Stimulated activated CD4-positive, alpha-beta T cell treated with anti-CD3 and anti-CD28 coated beads, TNF-alpha, amount 100 ng/mL, for 1 hour (primary cell): ENCODE results near the gene HENMT1.
A peak's percentile ranks its signal among the peaks of the same experiment; 100 is the strongest.
"Not testable (repeated sequence)": the region's sequence is repeated elsewhere in the genome, so short reads cannot be mapped to it uniquely, and the experiment has no call there.

Experiments used
- DNase-seq, 3 donors: peaks; one replicate each; pipeline ENCODE4 v3.0.0-alpha.2; 2020; ENCODE audit warnings: low read depth in 3 of 3, low spot score in 1 of 3

HENMT1 gene

DNA sequence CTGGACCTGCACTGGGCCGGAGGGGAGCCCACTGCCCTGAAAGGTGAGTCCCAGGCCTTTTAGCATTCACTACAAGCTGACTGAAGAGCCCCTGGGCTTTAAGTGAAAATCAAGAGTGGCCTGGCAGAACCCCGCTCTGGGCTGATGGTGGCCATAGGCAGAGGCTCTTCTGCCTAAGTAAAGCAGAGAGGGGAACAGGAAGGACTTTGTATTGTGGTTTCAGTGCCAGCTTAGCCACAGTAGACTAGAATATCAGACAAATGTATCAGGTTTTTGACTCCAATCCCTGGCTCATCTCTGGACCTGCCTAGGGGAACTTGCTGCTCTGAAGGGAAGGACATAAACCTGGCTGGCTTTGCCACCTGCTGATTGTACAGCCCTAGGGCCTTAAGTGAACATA, 10.2 kb upstream of the HENMT1 start:
- DNase-seq: no peak

DNA sequence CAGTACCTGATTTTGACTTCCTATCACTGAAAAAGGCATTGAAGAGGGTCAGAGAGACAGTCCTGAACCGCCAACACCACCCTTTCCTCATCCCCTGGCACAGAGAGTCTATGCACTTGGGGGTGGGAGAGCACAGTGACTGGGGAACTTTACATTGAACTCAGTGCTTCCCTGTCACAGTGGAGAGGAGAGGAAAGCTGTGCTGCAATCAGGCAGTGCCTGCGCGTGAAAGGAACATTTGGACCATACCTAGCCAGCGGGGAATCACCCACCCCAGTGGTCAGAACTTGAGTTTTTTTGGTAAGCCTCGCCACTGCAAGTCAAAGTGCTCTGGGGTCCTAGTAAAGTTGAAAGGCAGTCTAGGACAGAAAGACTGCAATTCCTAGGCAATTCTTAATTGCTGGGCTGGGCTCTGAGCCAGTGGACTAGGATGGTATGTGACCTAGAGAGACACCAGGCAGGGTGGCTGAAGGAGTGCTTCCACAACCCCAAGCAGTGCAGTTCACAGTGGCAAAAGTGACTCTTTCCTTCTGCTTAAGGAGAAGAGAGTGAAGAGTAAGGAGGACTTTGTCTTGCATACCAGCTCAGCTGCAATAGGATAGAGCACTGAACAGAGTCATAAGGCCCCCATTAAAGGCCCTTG, 9.4 kb upstream of the HENMT1 start:
- DNase-seq: no peak

DNA sequence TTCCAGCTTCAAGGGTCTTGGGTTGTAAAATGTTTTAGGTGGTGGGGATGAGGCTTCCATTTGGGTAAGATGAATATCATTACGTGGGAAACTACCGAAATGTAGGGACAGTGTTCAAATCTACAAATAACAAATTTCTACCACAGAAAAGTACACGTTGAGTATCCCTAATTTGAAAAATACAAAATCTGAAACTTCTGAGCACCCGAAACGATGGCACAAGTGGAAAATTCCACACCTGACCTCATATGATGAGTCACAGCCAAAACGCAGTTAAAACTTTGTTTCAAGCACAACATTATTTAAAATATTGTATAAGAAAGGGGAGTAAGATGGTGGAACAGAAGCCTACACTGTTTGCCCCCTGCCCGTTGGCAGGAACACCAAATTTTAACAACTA, 8.8 kb upstream of the HENMT1 start:
- DNase-seq: no peak

DNA sequence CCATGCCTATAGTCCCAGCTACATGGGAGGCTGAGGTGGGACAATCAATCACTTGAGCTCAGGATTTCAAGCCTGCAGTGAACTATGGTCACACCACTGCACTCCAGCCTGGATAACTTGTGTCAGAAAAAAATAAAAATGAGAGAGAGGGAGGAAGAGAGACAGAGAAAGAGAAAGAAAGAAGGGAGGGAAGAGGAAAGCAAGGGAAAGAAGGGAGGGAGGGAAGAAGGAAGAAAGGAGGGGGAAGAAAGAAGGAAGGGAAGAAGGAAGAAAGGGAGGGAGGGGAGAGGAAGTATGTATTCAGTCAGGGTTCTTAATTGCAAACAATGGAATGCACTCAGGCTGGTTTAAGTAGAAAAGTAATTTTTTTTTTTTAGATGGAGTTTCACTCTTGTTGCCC, 7.9 kb upstream of the HENMT1 start:
- DNase-seq: no peak

DNA sequence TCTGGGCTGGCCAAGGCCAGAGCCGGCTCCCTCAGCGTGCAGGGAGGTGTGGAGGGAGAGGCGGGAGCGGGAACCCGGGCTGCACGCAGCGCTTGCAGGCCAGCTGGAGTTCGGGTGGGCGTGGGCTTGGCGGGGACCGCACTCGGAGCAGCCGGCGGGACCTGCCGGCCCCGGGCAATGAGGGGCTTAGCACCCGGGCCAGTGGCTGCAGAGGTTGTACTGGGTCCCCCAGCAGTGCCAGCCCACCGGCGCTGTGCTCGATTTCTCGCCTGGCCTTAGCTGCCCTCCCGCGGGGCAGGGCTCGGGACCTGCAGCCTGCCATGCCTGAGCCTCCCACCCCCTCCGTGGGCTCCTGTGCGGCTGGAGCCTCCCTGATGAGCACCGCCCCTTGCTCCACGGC, 6.5 kb upstream of the HENMT1 start:
- not testable (repeated sequence) for DNase-seq

DNA sequence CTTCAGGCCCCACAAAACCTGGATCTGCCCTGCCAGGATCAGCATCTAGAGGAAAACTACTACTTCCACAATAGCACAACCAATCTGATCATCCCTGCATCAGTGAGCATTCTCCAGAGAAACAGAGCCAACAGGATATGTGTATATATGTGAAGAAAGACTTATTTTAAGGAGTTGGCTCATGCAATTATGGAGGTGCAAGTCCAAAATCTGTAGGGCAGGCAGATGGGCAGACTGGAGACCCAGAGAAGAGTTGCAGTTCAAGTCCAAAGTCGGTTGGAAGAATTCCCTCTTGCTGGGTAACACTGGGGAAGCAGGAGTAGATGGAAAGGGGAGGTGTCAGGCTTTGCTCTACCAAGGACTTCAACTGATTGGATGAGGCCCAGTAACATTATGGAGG, 4.9 kb upstream of the HENMT1 start:
- DNase-seq: no peak

DNA sequence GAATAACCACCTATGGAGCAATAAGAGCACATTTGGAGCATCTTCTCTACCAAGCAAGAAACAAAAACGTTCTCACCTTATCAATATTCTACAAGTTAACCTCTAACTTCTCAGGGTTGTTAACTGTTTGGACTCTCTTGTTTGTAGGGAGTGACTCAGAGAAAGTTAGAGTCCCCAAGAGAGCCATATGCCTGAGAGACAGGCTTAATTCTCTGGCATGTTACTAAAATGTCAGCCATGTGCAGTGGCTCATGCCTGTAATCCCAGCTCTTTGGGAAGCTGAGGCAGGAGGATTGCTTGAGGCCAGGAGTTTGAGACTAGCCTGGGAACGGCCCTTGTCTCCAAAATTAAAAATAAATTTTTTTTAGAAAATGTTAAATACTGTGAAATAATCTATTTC, 4.2 kb upstream of the HENMT1 start:
- DNase-seq: no peak

DNA sequence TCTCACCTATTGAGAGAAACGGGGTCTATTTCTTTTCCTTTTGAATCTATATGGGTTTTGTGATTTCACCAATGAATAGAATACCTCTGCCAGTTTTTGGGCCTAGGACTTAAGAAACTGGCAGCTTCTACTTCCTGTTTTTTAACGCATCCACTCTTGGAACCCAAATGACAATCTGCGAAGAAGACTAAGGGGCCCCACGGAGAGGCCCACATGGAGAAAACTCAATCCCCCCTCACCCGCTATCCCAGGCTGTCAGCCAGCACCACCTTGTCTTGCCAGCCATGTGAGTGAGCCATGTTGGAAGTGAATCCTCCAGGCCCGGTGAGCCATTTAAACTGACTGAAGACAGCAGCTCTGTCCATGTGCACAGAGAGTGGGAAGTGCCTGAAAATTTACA, 3.6 kb upstream of the HENMT1 start:
- no peak for DNase-seq

DNA sequence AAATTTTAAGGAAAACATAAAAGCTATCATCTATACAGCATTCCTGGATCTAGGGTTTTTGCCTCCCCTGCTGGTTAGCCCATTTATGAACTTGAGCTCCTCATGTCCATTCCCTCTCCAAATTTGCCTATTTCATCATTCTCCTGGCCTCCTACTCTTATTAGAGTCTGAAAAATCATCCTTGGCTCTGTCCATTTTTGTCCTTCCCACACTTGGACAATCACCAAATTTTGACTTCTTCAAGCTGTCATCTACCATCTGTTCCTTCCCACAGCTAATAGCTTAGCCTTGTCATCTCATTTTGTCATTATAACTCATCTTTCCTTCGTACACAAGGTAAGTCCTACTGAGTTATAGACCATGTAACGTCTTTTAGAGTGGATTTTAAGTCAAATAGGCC, 2.2 kb upstream of the HENMT1 start:
- DNase-seq: no peak

DNA sequence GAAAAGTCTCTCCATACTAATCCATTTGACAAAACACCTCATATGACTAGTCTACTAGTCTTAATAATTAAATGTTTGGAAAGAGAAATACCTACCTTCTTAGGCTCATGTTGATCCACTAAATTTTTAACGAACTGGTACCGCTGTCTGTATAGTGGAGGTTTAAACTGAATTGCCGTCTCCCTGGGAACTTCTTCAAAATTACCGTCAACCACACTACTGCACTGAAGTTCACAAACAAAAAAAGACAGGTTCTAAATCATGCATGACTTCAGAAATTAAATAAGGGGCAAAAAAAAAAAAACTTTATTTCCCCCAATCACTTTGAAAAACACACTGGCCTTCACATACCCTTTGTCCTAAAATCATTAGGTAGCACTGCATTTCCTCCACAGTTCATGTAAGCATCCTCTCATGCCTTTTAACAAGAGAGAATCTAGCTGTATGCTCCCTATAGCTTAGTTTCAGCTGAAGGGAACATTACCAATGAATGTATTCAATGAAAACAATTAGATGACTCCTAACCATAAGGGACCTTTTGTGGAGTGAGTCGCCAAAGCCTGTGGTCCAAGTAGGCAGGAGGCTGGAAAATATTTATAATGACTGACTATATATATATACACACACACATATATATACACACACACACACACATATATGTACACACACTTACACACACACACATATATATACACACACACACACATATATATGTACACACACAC, 3.4 kb downstream of the HENMT1 start:
- no peak for DNase-seq

DNA sequence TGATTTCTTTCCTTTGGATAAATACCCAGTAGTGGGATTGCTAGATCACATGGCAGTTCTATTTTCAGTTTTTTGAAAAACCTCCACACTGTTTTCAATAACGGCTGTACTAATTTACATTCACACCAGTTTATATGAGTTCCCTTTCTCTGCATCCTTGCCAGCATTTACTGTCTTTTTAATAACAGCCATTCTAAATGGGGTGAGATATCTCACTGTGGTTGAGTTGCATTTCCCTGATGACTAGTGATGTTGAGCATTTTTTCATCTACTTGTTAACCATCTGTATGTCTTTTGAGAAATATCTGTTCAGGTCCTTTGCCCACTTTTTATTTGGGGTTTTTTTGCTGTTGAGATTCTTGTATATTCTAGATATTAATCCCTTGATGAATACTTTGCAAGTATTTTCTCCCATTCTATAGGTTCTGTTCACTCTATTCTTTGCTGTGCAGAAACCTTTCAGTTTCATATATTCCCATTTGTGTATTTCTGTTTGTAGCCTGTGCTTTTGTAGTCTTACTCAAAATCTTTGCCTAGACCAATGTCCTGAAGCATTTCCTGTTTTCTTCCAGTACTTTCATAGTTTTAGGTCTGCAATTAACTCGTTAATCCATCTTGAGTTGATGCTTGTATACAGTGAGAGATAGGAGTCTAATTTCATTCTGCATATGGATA, 7.3 kb downstream of the HENMT1 start:
- DNase-seq: no peak

DNA sequence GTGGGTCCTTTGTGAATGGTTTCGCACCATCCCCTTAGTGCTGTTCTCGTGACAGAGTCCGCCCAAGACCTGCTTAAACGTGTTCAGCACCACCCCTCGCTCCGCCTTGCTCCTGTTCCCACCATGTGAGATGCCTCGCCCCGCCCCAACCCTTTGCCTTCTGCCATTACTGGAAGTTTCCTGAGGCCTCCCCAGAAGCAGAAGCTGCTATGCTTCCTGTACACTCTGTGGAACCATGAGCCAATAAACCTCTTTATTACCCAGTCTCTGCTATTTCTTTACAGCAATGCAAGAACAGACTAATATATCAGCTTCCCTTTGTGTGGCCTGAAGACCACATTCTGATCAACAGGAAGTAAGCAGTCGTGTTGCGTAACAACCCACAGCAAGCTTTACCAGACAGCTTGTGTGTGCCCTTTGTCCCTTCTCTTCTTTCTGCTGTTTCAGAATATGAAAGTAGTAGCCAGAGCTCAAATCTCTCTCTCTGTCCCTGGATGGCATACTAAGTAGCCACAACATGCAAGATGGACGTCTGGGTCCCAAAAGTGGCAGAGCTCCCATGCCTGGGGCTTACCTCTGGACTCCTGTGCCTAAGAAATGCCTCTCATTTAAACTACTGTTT, 14.1 kb downstream of the HENMT1 start:
- DNase-seq: peak; percentile 33 to 52 (median 36)

DNA sequence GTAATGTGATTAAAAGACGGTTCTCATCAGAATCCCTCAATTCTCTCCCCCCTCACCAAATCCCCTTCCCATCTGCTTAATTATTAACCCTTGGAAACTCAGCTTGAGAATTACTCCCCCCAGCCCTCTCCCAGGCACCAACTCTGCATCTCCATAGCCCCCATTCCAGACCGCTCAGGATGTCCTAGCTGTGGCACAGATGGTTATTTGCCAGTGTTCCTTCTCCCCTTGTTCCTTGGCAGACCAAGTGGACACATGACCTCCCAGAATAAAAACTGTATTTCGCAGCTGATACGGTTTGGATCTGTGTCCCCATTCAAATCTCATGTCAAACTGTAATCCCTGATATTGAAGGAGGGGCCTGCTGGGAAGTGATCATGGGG, 14.6 kb downstream of the HENMT1 start:
- DNase-seq: no peak

DNA sequence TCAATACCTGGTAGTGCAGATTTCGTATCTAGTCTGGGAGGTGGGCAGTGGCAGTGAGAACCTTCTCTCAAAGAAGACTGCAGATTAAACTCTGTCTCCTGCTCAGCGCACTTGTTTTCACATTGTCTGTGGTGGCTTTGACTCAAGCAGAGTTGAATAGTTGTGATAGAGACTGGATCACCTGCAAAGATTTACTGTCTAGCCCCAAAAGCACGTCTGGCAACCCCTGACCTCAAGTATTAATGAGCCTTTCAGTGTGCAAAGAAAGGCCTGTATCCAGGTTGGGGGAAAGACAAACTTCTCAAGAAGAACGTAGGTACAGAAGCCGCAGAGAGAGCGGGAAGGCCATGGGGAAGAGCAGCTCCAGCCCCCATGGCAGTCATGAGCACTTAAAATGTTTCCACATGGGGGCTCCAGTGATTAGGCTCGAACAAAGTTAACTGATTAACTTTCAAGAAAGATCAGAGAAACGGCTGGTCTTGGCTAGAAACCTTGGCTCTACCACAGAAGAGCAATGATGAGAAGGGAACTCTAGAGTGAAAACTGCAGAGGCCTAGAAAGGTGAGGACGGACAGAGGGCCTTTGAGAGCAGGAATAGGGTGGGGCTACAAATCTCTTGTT, 15.2 kb downstream of the HENMT1 start:
- DNase-seq: no peak

DNA sequence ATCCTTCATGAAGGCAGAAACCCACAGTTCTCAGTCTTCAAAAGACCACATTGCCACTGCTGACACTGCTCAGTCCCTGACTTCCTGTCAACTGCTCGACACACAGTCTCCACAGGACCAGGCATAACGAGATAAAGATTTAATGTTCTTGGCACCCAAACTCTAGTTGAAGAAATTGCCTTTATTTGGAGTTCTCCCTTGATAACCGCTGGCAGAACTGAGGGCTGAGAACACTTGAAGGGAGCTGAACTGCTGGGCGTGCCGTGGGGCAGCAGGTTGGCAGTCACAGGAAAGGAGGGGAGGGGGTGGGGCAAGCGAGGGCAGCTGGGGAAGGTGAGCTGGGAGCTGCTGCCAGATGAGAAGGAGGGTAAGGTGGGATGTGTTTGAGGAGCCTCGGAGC, 15.9 kb downstream of the HENMT1 start:
- DNase-seq: peak in 1 of 3 donors; percentile 22

DNA sequence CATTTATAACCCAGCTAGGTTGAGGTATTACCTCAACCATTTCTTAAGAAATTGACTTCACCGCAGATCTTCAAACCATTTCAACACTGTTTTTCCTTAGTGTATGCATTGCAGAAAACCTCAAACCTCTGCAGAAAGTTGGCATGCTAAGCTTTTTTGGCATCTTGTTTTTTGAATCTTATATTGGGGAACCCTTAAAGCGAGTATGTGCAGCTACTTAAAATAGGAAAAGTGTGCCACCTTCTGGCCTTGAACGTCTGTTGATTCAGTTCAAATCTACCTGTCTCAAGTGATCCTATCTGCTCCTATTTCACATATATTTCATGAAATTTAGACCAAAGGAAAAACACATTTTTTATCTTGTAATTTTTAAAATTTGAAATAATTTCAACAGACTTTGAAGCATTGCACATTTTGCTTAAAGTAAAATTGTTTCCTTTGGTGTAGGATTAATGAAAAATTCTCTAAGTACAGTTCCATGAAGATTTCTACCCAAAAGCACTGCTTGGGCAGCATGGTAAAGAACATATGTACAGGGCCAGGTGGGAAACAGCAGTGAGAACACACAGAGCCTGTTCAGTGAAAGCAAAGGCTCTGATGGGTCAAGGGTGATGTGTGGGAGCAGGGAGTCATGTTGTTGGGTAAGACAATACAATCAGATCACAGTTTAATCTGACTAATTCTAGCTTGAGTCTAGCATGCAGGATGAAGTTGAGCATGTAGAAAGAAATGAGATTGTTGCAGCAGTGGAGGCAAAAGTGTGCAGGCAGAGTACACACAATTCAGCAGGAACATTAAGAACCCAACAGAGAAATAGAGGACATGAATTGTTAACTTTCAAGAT, 17.2 kb downstream of the HENMT1 start:
- DNase-seq: peak in 1 of 3 donors; percentile 20

DNA sequence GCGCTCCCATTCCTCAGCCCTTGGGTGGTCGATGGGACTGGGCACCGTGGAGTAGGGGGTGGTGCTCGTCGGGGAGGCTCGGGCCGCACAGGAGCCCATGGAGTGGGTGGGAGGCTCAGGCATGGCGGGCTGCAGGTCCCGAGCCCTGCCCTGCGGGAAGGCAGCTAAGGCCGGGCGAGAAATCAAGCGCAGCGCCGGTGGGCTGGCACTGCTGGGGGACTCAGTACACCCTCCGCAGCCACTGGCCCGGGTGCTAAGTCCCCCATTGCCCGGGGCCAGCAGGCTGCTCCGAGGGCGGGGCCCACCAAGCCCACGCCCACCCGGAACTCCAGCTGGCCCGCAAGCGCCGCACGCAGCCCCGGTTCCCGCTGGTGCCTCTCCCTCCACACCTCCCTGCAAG, 20.0 kb downstream of the HENMT1 start:
- DNase-seq: not testable (repeated sequence)

DNA sequence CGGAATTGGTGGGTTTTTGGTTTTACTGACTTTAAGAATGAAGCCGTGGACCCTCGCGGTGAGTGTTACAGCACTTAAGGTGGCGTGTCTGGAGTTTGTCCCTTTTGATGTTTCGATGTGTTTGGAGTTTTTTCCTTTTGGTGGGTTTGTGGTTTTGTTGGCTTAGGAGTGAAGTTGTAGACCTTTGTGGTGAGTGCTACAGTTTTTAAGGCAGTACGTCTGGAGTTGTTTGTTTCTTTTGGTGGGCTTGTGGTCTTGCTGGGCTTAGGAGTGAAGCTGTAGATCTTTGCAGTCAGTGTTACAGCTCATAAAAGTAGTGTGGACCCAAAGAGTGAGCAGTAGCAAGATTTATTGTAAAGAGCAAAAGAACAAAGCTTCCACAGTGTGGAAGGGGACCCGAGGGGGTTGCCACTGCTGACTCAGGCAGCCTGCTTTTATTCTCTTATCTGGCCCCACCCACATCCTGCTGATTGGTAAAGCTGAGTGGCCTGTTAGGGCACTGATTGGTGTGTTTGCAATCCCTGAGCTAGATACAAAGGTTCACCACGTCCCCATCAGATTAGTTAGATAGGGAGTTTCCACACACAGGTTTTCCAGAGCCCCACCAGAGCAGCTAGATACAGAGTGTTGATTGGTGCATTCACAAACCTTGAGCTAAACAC, 20.9 kb downstream of the HENMT1 start:
- no peak for DNase-seq

DNA sequence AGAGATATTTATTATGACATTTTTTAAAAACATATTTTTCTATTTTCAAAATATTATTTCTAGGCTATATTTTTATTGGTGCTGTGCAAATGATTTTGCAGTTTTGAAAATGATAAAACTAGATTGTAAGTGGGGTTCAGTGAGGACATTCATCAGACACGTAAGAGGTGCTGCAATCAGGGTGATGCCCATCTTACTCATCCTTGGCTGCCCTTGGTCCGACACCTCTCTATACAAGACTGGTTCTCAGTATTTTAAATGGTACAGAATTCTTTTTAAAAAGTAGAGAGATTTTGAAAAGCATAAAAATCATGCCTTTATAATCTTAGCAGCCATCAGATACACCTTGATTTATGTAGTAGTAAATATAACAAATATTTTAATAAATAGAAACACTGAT, 24.0 kb downstream of the HENMT1 start:
- DNase-seq: no peak

DNA sequence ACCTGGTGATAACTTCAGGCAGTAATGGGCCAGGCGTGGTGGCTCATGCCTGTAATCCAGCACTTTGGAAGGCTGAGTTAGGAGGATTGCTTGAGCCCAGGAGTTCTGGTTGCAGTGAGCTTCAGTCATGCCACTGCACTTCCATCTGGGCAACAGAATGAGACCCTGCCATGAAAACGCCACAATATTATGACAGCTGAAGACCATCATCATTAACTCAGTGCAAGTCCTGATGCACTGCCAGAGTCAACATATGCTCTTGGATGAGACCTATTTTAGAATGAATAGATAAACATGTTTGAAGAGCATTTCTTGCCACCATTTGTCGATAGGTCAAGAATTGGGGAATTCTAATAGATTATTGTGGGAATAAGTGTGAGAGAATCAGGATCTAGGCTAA, 26.4 kb downstream of the HENMT1 start:
- no peak for DNase-seq
